Measurements from ENCODE around the gene SLC6A5. TPM values are rescaled to one million over a fixed set of nuclear protein-coding genes. Genes with fewer than 3 reads are reported as not detected.

SLC6A5 gene
- total RNA-seq, 4 donors from 2014 or later = not detected

GRCh38 chr11:20618083-20618482 lies 18.7 kb downstream of the SLC6A5 start:
- no peaks in the 10 kb centered on the region for H3K9me3 ChIP-seq

GRCh38 chr11:20620988-20621387 lies 21.6 kb downstream of the SLC6A5 start:
- DNase-seq = no peak
- WGBS, 2 donors = 56 to 59% methylated on average over 2 of the region's 2 CpGs
- no peaks in the 10 kb centered on the region for H3K9me3 ChIP-seq
- peaks cover 0 to 14% (median 3%) of the 10 kb centered on the region in 3 donors for H3K4me1 ChIP-seq
- intact Hi-C loops (cut with DNase I) = no loop called here
- no peaks in the 10 kb centered on the region for H3K36me3 ChIP-seq
- peaks cover 0 to 23% (median 0%) of the 10 kb centered on the region in 4 donors for H3K27me3 ChIP-seq
- TF ChIP-seq POLR2A (IDR thresholded peaks at IDR 0.05) = no peak
- TF ChIP-seq CTCF (IDR thresholded peaks at IDR 0.05) = no peak
- H3K4me3 ChIP-seq = no peak overlapping the region
- no peak overlapping the region for H3K27ac ChIP-seq

More at GRCh38 chr11:20618083-20618482, 18.7 kb downstream of the SLC6A5 start:
- Histone ChIP-seq H3K27me3 (peaks cover 0 to 44% (median 0%) of the 10 kb centered on the region in 4 donors), H3K4me3 (no peak overlapping the region), H3K4me1 (peaks cover 0 to 14% (median 3%) of the 10 kb centered on the region in 3 donors), H3K36me3 (no peaks in the 10 kb centered on the region), H3K27ac (no peak overlapping the region)
- no peak for DNase-seq
- intact Hi-C loops (cut with DNase I) = no loop called here
- WGBS, 2 donors = 0 to 20% methylated on average over 1 of the region's 1 CpG
- no peak for TF ChIP-seq CTCF (IDR thresholded peaks at IDR 0.05)
- TF ChIP-seq POLR2A (IDR thresholded peaks at IDR 0.05) = no peak

GRCh38 chr11:20621679-20622078 lies 22.3 kb downstream of the SLC6A5 start:
- Histone ChIP-seq H3K36me3 (no peaks in the 10 kb centered on the region), H3K4me3 (no peak overlapping the region), H3K4me1 (peaks cover 0 to 8% (median 2%) of the 10 kb centered on the region in 3 donors), H3K27me3 (peaks cover 0 to 20% (median 0%) of the 10 kb centered on the region in 4 donors), H3K27ac (no peak overlapping the region), H3K9me3 (no peaks in the 10 kb centered on the region)
- DNase-seq = no peak
- TF ChIP-seq CTCF (IDR thresholded peaks at IDR 0.05) = no peak
- no peak for TF ChIP-seq POLR2A (IDR thresholded peaks at IDR 0.05)
- WGBS, 2 donors = 10 to 38% methylated on average over 3 to 5 of the region's 6 CpGs
- intact Hi-C loops (cut with DNase I) = no loop called here

- 29 to 56% methylated on average over 4 of the region's 4 CpGs for WGBS, 2 donors
- no peaks in the 10 kb centered on the region for H3K36me3 ChIP-seq
- H3K27ac ChIP-seq = no peak overlapping the region
- H3K4me3 ChIP-seq = no peak overlapping the region
- intact Hi-C loops (cut with DNase I) = no loop called here
- peaks cover 0 to 9% (median 0%) of the 10 kb centered on the region in 4 donors for H3K27me3 ChIP-seq
- no peaks in the 10 kb centered on the region for H3K9me3 ChIP-seq
- H3K4me1 ChIP-seq = no peaks in the 10 kb centered on the region
- no peak for DNase-seq
- TF ChIP-seq POLR2A (IDR thresholded peaks at IDR 0.05) (no peak), CTCF (IDR thresholded peaks at IDR 0.05) (no peak)
Measured at GRCh38 chr11:20623252-20623651, 23.8 kb downstream of the SLC6A5 start.

- Histone ChIP-seq H3K36me3 (no peaks in the 10 kb centered on the region), H3K27ac (no peak overlapping the region), H3K4me1 (no peaks in the 10 kb centered on the region), H3K4me3 (no peak overlapping the region), H3K27me3 (peaks cover 0 to 13% (median 0%) of the 10 kb centered on the region in 4 donors), H3K9me3 (no peaks in the 10 kb centered on the region)
- no peak for DNase-seq
- intact Hi-C loops (cut with DNase I) = no loop called here
- TF ChIP-seq POLR2A (IDR thresholded peaks at IDR 0.05) (no peak), CTCF (IDR thresholded peaks at IDR 0.05) (no peak)
- 58 to 64% methylated on average over 4 of the region's 4 CpGs for WGBS, 2 donors
Measured at GRCh38 chr11:20626279-20626678, 26.9 kb downstream of the SLC6A5 start.
